ENCODE measurements around the gene PGD. TPM values are rescaled to one million over a fixed set of nuclear protein-coding genes. Genes with fewer than 3 reads are reported as not detected.

PGD gene
- total and polyA plus RNA-seq, 2 of the 13 experiments (the other 11 are each of a cell fraction or from before 2014, with no cell fraction given) = 64.8 to 210 TPM

DNA sequence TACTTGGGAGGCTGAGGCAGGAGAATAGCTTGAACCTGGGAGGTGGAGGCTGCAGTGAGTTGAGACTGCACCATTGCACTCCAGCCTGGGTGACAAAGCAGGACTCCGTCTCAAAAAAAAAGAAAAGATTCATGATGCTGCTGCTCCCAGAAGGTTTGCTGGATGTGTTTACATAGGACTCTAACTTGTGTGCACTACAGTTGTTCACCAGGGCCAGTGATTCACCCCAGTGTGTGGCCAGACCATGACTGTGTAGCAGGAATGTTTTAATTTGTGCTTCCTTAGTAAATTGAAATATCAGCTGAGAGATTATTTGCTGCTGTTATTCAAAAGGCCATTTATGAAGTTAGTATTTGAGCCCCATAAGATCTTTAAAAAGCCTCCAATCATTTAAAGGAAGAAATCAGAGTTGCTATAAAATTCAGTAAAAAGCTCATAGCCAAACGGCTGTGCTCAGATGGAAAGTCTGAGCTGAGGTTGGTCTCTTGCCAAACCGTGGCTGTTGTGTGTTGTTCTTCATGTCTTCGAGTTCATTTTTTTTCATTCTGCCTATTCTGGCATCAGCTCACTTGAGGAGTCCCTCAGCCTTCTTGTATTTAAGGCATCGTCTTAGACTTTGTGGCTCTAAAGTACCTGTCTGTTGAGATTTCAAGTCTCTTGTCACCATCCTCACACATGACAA lies 18.1 kb upstream of the PGD start:
- no peaks in the 10 kb centered on the region for H3K79me2 ChIP-seq (ENCODE audit: insufficient read depth, low read length)
- FAIRE-seq = peak; percentile 39
- H3K9me3 ChIP-seq (ENCODE audit: low read length) = no peaks in the 10 kb centered on the region
- H4K20me1 ChIP-seq (ENCODE audit: insufficient read depth, low read length) = no peaks in the 10 kb centered on the region
- no peak overlapping the region for H3K4me2 ChIP-seq (ENCODE audit: low read depth, low read length)
- 0 out of 2 replicates have a peak, but pooled peaks have one; percentile 29 for TF ChIP-seq ZNF7 (CRISPR knock-in tag; IDR thresholded peaks at IDR 0.05)
- TF ChIP-seq, protein P1, sequence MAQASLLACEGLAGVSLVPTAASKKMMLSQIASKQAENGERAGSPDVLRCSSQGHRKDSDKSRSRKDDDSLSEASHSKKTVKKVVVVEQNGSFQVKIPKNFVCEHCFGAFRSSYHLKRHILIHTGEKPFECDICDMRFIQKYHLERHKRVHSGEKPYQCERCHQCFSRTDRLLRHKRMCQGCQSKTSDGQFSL (CRISPR knock-in tag; IDR thresholded peaks at IDR 0.05) = no peak
- no peak for TF ChIP-seq DPF2 (CRISPR knock-in tag; IDR thresholded peaks at IDR 0.05; ENCODE audit: borderline replicate concordance, low read depth)
- peak; percentile 50 for TF ChIP-seq FOSL2 (CRISPR knock-in tag; IDR thresholded peaks at IDR 0.05)
- TF ChIP-seq FOXA3 (CRISPR knock-in tag; IDR thresholded peaks at IDR 0.05) = 0 out of 2 replicates have a peak, but pooled peaks have one; percentile 13
- no peak for TF ChIP-seq FOXP1 (IDR thresholded peaks at IDR 0.05)
- TF ChIP-seq FOXP1 (CRISPR knock-in tag; IDR thresholded peaks at IDR 0.05) = 0 out of 2 replicates have a peak, but pooled peaks have one; percentile 21
- TF ChIP-seq, protein P2, sequence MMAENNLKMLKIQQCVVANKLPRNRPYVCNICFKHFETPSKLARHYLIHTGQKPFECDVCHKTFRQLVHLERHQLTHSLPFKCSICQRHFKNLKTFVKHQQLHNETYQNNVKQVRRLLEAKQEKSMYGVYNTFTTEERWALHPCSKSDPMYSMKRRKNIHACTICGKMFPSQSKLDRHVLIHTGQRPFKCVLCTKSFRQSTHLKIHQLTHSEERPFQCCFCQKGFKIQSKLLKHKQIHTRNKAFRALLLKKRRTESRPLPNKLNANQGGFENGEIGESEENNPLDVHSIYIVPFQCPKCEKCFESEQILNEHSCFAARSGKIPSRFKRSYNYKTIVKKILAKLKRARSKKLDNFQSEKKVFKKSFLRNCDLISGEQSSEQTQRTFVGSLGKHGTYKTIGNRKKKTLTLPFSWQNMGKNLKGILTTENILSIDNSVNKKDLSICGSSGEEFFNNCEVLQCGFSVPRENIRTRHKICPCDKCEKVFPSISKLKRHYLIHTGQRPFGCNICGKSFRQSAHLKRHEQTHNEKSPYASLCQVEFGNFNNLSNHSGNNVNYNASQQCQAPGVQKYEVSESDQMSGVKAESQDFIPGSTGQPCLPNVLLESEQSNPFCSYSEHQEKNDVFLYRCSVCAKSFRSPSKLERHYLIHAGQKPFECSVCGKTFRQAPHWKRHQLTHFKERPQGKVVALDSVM (CRISPR knock-in tag; IDR thresholded peaks at IDR 0.05) = 0 out of 2 replicates have a peak, but pooled peaks have one; percentile 18
- TF ChIP-seq FOXA1 (IDR thresholded peaks at IDR 0.05) = no peak
- TF ChIP-seq FOXA1 (CRISPR knock-in tag; IDR thresholded peaks at IDR 0.05) = 0 out of 2 replicates have a peak, but pooled peaks have one; percentile 28
- TF ChIP-seq ZNF441 (CRISPR knock-in tag; IDR thresholded peaks at IDR 0.05; ENCODE audit: borderline replicate concordance) = 0 out of 2 replicates have a peak, but pooled peaks have one; percentile 42
- peak; percentile 67 for ATAC-seq
- BruUV-seq (replicated peaks) = TSS peak; percentile 25
- H3K27me3 ChIP-seq (ENCODE audit: control insufficient read depth in 1 of 2, insufficient read depth in 2 of 2, low read length in 2 of 2) = no peaks in the 10 kb centered on the region
- no peak overlapping the region for H2AFZ ChIP-seq (ENCODE audit: low read length)
- in situ Hi-C loops (cut with HindIII; ENCODE audit: extremely low pct_ligation_motif_present, low pct_unique_long_range_greater_than_20kb) = loop anchor here (10.0 kb wide), 1 partner anchor 94 kb away; the partner anchor contains the start of genes DFFA and PEX14
- intact Hi-C loops (cut with micrococcal nuclease; ENCODE audit: unreplicated experiment) = no loop called here
- peaks cover 11 to 29% of the 10 kb centered on the region in 2 experiments for H3K36me3 ChIP-seq (replicated peaks in 1 of 2; ENCODE audit: control insufficient read depth in 1 of 2, insufficient read depth in 2 of 2, low read length in 2 of 2)
- POLR2A ChIA-PET = interaction anchor here (0.9 kb wide), 1 partner anchor 18 kb away, joined by 3 read pairs; the partner anchor contains the start of gene PGD
- H3K9ac ChIP-seq (ENCODE audit: insufficient read depth, low read depth, low read length) = no peak overlapping the region
- H3K4me3 ChIP-seq (replicated peaks in 1 of 3; ENCODE audit: insufficient read depth in 1 of 3, low read depth in 2 of 3, low read length in 3 of 3) = no peak overlapping the region
- no peak overlapping the region for H3K27ac ChIP-seq (ENCODE audit: extremely low read length, insufficient read depth, low read length)
- DNase-seq (ENCODE audit: low spot score) = peak; percentile 30
- 91% methylated on average over 5 of the region's 5 CpGs for WGBS (ENCODE audit: low lambda C conversion rate)
- peaks cover 20% of the 10 kb centered on the region for H3K4me1 ChIP-seq (ENCODE audit: insufficient read depth, low read length)
- CTCF ChIA-PET (ENCODE audit: low intra/inter-chr PET ratio, low total read pairs) = no interaction called here
